Stimulated activated CD4-positive, alpha-beta T cell treated with anti-CD3 and anti-CD28 coated beads, Interleukin-4, amount 100 ng/mL, for 4 hours (primary cell): ENCODE results near the gene CFD.
"Not testable (repeated sequence)": the region's sequence is repeated elsewhere in the genome, so short reads cannot be mapped to it uniquely, and the experiment has no call there.

Experiments used
- DNase-seq, 2 experiments: peaks; one replicate each; pipeline ENCODE4 v3.0.0-alpha.2; 2020

CFD gene

GRCh38 chr19:853014-853585, 6.4 kb upstream of the CFD start:
- DNase-seq: no peak

DNA sequence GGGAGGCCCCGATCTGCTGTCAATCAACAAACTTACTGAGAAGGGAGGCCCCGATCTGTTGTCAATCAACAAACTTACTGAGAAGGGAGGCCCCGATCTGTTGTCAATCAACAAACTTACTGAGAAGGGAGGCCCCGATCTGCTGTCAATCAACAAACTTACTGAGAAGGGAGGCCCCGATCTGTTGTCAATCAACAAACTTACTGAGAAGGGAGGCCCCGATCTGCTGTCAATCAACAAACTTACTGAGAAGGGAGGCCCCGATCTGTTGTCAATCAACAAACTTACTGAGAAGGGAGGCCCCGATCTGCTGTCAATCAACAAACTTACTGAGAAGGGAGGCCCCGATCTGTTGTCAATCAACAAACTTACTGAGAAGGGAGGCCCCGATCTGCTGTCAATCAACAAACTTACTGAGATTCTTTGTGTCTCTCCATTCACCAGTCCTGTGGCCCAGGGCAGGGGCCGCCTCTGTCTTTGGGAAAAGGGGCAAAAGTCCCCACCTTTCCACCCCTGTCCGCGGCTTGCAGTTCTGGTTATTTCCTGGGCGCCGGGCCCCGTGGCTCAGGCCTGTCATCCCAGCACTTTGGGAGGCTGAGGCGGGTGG, 5.7 kb upstream of the CFD start:
- DNase-seq: not testable (repeated sequence)

DNA sequence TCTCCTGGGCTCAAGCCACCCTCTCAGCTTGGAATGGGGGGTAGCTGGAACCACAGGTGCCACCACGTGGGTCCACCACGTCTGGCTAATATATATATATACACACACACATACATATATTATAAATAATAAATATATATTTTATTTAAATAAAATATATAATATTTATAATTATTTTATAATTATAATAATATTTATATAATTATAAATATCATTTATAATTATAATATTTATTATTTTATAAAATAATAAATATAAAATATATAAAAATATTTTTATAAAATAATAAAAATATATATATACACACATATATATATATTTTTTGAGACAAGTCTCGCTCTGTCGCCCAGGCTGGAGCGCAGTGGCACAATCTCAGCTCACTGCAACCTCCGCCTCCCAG, 4.9 kb upstream of the CFD start:
- no peak for DNase-seq

GRCh38 chr19:855142-855541, 4.3 kb upstream of the CFD start:
- DNase-seq: no peak

- DNase-seq: no peak
These were observed 3.8 kb upstream of the CFD start for GRCh38 chr19:855566-856120.

DNA sequence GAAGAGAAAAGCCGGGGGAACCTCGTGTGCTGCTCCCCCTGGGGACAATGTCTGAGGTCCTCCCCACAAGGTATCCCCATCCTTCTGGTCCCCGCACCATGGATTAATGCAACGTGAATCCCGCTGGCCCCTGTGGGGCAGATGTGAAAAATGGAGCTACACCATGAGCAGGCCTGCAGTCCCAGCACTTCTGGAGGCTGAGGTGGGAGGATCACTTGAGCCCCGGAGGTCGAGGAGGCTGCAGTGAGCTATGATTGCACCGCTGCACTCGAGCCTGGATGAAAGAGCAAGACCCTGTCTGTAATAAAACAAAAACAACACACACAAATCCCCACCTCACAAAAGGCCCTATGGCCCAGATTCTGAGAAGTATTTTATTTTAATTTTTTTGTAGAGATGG, 1.2 kb upstream of the CFD start:
- no peak for DNase-seq

DNA sequence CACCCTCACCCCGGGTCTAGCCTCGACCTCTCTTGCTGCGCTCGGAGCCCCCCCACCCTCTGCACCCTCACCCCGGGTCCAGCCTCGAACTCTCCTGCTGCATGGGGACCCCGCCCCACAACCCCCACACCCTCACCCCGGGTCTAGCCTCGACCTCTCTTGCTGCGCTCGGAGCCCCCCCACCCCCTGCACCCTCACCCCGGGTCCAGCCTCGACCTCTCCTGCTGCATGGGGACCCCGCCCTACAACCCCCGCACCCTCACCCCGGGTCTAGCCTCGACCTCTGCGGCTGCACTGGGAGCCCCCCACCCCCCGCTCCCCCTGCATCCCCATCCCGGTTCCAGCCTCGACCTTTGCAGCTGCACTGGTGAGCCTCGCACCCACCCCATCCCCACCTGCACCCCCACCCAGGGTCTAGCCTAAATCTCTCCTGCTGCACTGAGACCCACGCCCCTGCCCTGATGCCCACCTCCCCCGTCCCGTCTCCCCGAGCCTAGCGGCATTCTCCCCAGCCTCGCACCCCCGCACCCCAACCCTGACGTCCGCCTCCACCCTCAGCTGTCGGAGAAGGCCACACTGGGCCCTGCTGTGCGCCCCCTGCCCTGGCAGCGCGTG, 1.8 kb downstream of the CFD start:
- no peak for DNase-seq

- DNase-seq: peak; percentile 46 to 61
These were observed 2.5 kb downstream of the CFD start for GRCh38 chr19:861756-862580.

GRCh38 chr19:862581-863314, 3.3 kb downstream of the CFD start:
- DNase-seq: peak; percentile 69 to 71

DNA sequence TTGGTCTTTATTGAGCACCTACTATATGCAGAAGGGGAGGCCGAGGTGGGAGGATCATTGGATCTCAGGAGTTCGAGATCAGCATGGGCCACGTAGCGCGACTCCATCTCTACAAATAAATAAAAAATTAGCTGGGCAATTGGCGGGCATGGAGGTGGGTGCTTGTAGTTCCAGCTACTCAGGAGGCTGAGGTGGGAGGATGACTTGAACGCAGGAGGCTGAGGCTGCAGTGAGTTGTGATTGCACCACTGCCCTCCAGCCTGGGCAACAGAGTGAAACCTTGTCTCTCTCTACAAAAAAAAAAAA, 3.8 kb downstream of the CFD start:
- DNase-seq: no peak

DNA sequence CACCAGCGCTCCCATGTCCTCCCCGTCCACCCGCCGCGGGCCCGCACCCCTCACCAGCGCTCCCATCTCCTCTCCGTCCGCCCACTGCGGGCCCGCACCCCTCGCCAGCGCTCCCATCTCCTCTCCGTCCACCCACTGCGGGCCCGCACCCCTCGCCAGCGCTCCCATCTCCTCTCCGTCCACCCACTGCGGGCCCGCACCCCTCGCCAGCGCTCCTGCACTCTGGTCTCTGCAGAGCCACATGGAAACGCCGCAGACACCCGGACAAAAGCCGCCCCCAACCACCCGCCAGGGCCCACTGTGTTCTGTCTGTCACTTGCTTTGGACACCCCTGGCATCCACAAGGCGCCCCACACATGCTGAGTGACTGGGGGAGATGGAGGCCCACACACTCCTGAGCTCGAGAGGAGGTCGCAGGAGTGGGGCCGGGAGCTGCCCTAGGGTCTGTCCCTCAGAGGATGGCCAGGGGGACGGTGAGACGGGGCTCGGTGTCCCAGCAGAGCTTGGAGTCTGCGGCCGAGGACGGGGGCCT, 7.4 kb downstream of the CFD start:
- no peak for DNase-seq

- no peak for DNase-seq
These were observed 7.9 kb downstream of the CFD start for GRCh38 chr19:867301-867793.

DNA sequence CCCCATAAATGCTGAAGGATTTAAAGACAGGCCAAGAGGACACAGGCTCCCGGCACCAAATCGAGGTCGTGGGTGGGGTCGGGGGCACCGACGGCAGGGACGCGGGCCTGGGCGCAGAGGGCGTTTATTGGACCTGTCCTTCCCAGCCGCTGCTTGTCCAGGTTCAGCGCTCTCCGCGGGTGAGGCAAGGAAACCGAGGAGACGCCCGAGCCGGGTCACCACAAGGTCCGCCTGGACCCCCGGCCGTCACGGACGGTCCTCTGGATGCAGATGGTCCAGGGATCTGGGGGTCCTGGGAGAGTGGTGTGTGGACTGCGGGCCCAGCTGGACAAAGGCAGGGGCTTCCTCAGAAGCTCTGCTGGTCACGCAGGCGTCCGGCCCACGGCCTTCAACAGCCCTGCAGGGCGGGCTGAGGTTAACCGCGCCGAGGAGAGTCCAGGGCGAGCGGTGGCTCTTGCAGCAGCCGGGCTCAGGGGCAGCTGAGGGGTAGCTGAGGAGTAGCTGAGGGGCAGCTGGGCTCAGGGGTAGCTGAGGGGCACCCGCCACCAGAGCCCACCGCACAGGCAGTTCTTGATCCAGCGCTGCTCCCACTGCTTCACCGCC, 8.5 kb downstream of the CFD start:
- no peak for DNase-seq

GRCh38 chr19:868458-869244, 9.2 kb downstream of the CFD start:
- DNase-seq: no peak

DNA sequence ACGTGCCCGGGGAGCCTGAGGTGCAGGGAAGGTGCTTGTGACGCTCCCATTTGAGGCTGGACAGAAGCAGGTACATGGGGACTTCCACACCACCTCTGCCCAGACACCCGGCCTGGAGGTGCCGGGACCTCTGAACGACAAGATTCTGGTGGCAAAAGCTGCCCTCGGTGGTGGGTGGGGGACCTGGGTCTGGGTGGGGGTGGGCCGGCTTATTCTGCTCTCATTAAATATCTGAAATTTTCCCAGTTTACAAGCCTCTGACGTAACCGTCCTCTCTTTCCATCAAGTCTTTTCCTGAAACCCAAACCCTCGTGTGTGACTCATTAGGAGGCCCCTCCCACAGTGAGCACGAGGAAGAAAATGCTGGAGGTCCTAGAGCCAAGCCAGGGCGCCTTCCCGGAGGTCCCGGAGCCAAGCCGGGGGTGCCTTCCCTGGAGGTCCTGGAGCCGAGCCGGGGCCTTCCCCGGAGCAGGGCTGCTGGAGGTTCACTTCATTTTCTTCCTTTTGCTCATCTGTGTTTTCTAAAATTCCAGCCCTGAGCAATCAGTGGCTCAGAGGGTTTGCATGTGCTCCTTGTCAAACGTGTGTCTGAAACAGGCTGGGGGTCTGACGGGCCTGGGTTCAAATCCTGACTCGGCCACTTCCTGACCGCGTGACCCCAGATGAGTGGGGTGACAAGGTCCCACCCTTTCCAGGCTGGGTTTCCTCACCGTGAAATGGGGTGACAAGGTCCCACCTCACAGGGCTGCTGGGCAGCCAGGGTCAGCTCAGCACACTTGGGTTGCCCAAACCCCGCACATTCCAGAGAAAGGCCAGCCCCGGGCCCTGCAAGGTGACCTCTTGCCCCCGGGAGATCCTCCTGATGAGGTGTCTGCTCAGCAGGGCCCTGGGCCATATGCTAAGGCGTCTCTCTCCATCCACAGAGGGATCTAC, 10.0 kb downstream of the CFD start:
- DNase-seq: no peak

DNA sequence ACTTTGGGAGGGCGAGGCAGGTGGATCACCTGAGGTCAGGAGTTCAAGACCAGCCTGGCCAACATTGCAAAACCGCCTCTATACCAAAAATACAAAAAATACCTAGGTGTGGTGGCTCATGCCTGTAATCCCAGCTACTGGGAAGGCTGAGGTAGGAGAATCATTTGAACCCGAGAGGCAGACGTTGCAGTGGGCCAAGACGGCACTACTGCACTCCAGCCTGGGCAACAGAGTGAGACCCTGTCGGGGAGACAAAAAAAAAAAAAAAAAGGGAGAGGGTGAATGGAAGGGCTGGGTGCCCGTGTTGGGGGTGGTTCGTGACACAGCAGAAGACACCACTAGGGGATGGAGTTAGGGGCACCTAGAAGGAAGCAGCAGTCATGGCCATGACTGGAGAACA, 10.8 kb downstream of the CFD start:
- no peak for DNase-seq

DNA sequence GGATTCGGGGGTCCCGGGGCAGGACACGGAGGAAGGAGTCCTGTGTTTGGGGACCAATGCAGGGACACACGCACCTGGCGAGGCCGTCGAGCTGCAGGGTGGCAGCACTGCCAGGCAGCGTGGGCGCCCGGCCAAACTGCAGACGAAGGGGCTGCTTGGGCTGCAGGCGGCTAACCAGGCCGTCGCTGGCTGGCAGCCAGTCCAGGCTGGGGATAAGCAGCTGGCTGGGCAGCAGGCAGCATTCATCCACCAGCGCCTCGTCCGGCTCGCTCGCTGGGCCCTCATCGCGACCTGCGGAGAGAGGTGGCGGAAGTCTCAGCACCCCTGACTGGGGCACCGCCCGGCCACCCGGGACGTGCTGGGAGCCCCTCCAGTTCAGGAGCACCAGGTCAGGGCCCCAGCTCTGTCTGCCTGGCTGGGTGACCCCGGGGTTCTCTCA, 11.5 kb downstream of the CFD start:
- no peak for DNase-seq

- peak in 1 of 2 experiments; percentile 17 for DNase-seq
These were observed 12.2 kb downstream of the CFD start for GRCh38 chr19:871446-872265.
